Right forelimb (tissue), 1 donor: ENCODE measurements around the gene RDH11.
A peak's percentile ranks its signal among the peaks of the same experiment; 100 is the strongest.
"Not testable (repeated sequence)": the region's sequence is repeated elsewhere in the genome, so short reads cannot be mapped to it uniquely, and the experiment has no call there.

Experiments used
- DNase-seq: peaks from one replicate; pipeline ENCODE4 v3.0.0-alpha.2; 2018

RDH11 gene

GRCh38 chr14:67695394-67695949, at the start of gene RDH11:
RDH11 (minus strand) TSS chr14:67695764; CDS start chr14:67695703, 61 bp downstream.
- peak; percentile 89 for DNase-seq

DNA sequence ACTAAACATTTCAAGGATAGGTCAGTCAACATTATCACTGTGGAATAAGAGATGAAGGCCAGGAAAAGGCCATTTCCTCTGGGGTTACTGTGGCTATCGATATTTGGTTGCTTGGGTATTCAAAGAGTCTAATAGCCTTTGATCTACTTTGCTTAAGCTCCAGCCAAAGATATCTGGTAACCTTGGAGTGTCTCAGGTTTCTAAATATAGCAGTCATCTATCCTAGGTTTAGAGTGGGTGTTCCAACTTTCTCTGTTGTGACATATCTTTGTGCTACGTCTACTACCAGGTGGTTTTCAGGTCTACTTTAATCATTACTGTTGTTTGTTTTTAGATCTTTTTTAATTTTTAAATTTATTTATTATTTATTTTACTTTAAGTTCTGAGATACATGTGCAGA, 48.5 kb upstream of the RDH11 start:
- no peak for DNase-seq

DNA sequence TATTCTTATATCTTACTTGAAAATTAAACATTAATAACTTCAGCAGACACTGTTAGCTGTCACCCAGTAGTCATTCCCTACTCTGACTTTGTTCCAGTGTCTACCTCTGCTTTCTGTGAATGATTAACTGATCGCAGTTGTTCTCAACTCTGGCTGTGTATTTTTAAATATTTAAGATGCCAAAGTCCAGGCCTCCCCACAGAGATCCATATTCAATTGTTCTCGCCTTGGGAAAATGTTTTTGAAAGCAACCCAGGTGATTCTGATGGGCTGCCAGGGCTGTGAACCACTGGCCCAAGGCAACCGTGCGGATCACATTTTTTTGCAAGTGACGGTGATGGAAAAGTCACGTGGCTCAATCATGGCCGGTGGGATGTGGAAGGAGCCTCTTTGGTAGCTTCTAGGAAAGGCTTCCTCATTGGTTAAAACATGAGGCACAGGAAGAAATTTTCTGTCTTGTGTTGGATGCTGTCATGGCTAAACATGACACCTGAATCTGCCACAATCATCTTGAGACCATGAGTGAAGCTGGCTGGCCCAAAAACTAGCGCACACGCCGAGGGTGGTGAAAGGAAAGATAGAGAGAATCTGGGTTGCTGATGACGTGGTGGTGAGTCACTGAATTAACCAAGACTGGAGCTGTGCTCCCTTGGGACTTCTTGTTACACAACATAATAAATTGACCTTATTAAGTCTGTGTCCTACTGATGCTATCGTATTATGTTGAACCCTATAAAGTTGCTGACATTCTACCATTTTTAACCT, 43.4 kb upstream of the RDH11 start:
- no peak for DNase-seq

GRCh38 chr14:67736771-67737170, 41.2 kb upstream of the RDH11 start:
- DNase-seq = no peak

GRCh38 chr14:67735336-67736147, 40.0 kb upstream of the RDH11 start:
- peak; percentile 54 for DNase-seq

DNA sequence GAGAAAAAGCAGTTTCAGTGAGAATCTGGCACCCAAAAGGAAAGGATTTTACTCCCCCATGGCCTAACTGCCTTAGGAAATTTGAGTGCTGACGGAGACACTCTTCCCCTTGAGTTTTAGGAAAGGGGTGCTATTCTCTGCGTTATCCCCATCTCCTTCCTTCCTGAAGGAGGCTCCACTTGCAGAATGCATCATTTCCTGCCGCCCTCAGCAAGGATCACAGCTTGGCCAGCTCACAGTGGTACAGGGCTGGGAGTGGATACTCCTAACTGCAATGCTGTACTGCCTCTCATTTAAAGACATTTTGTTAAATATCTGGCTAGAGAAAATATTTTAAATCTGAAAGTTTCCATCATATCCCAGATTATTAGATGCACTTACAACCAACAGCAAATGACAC, 39.1 kb upstream of the RDH11 start:
- no peak for DNase-seq

- DNase-seq = no peak
Measured at GRCh38 chr14:67733616-67734015, 38.1 kb upstream of the RDH11 start.

GRCh38 chr14:67729072-67729885, 33.7 kb upstream of the RDH11 start:
- DNase-seq = no peak

- DNase-seq = no peak
Measured at GRCh38 chr14:67728258-67728657, 32.7 kb upstream of the RDH11 start.

DNA sequence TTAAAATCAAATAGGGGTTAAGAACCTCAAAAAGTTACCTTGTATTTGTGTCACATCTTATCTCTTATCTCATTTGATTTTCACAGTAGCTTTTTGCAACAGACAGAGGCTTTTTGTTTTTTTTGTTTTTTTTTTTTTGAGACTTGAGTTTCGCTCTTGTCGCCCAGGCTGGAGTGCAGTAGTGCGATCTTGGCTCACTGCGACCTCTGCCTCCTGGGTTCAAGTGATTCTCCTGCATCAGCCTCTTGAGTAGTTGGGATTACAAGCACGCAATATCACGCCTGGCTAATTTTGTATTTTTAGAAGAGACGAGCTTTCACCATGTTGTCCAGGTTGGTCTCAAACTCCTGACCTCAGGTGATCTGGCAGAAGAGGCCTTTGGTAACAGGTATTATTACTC, 31.8 kb upstream of the RDH11 start:
- no peak for DNase-seq

GRCh38 chr14:67725171-67725570, 29.6 kb upstream of the RDH11 start:
- no peak for DNase-seq

GRCh38 chr14:67722293-67722692, 26.7 kb upstream of the RDH11 start:
- peak; percentile 75 for DNase-seq

GRCh38 chr14:67721875-67722274, 26.3 kb upstream of the RDH11 start:
- no peak for DNase-seq

GRCh38 chr14:67719866-67720265, 24.3 kb upstream of the RDH11 start:
- DNase-seq = no peak

DNA sequence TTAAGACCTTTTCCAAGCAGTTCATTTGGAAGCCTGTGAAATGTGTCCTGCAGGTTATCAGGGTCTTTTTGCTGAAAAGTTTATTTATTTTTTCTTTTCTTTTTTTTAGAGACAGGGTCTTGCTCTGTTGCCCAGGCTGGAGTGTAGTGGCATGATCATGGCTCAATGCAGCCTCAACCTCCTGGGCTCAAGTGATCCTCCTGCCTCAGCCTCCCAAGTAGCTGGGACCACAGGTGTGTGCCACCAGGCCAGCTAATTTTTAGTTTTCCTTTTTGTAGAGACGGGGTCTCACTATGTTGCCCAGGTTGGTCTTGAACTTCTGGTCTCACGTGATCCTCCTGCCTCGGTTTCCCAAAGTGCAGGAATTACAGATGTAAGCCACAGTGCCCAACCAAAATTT, 23.8 kb upstream of the RDH11 start:
- DNase-seq = not testable (repeated sequence)

DNA sequence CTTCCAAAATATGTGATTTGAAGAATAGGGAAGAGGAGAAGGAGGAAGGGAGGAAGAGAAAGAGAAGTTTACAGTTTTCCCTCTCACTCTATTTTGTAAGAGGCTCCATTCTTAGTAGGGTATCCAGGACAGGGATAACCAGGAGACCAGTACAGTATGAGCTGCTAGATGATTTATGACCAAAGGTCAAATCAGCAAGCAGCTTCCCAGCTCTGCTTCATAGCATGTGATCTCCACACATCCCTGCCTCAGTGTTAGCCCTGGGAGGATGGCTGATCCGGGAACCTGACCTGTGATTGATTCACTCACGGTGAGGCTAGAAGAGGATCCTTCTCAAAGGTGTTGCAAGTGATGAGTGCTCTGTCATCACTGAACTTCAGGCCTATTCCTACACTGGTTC, 22.7 kb upstream of the RDH11 start:
- DNase-seq = no peak

- DNase-seq = no peak
Measured at GRCh38 chr14:67717048-67717447, 21.5 kb upstream of the RDH11 start.

- no peak for DNase-seq
Measured at GRCh38 chr14:67710209-67710608, 14.6 kb upstream of the RDH11 start.

- not testable (repeated sequence) for DNase-seq
Measured at GRCh38 chr14:67709796-67710195, 14.2 kb upstream of the RDH11 start.

- not testable (repeated sequence) for DNase-seq
Measured at GRCh38 chr14:67709346-67709745, 13.8 kb upstream of the RDH11 start.

DNA sequence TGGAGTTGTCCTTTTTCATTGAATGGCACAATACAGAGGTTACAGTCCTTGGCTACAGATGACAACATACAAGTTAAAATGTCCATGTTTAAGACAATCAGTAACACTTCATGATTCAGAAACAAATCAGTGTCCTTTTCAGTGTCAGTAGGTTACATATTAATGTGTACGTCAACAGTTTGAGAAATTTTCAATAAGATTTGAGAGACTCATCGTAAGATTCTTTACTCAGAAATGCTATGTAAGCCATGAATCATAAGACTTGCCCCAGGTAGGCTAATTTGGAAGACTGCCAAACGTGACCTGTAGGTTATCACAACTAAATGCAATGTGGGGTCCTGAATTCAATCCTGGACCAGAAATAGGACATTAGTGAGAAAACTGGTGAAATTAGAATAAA, 9.6 kb upstream of the RDH11 start:
- DNase-seq = no peak

GRCh38 chr14:67704484-67705089, 9.0 kb upstream of the RDH11 start:
- DNase-seq = no peak

GRCh38 chr14:67703997-67704396, 8.4 kb upstream of the RDH11 start:
- DNase-seq = no peak
